Astrocyte (in vitro differentiated cells and primary cell): ENCODE measurements around the gene ERG. TPM values are rescaled to one million over a fixed set of nuclear protein-coding genes. Genes with fewer than 3 reads are reported as not detected.
A peak's percentile ranks its signal among the peaks of the same experiment; 100 is the strongest.

Source experiments
- DNase-seq: peaks from one replicate; pipeline ENCODE4 v3.0.0-alpha.2; 2010; ENCODE audit warnings: low read depth
- FAIRE-seq: peaks from 2 replicates; lab custom pipeline; 2011; peaks lifted over from hg19 to GRCh38; lab: Jason Lieb, UNC
- H2AFZ ChIP-seq: 2 replicates; pipeline ENCODE4 v1.6.0; 2012; ENCODE audit warnings: low read depth, low read length, inconsistent platforms
- H3K27ac ChIP-seq: 2 replicates; pipeline ENCODE4 v1.5.1; 2011; ENCODE audit warnings: low read depth, low read length, inconsistent platforms
- H3K27me3 ChIP-seq: 2 replicates; pipeline ENCODE4 v1.6.0; 2011; ENCODE audit warnings: low read length, inconsistent platforms; ENCODE audit not compliant: insufficient read depth
- H3K36me3 ChIP-seq: 2 replicates; pipeline ENCODE4 v1.5.1; 2011; ENCODE audit warnings: low read length, inconsistent platforms; ENCODE audit not compliant: insufficient read depth
- H3K4me1 ChIP-seq: 2 replicates; pipeline ENCODE4 v1.5.1; 2011; ENCODE audit warnings: low read length, inconsistent platforms; ENCODE audit not compliant: insufficient read depth
- H3K4me2 ChIP-seq: 2 replicates; pipeline ENCODE4 v1.6.0; 2012; ENCODE audit warnings: low read length, inconsistent platforms
- H3K4me3 ChIP-seq: 2 replicates; pipeline ENCODE4 v1.5.1; 2011; ENCODE audit warnings: low read depth, mild to moderate bottlenecking, low read length, inconsistent platforms; ENCODE audit not compliant: insufficient read depth
- H3K79me2 ChIP-seq: 2 replicates; pipeline ENCODE4 v1.6.0; 2012; ENCODE audit warnings: mild to moderate bottlenecking, low read length, inconsistent platforms; ENCODE audit not compliant: insufficient read depth
- H3K9ac ChIP-seq: 2 replicates; pipeline ENCODE4 v1.6.0; 2012; ENCODE audit warnings: mild to moderate bottlenecking, low read length, inconsistent platforms
- H3K9me3 ChIP-seq: 2 replicates; pipeline ENCODE4 v1.5.1; 2012; ENCODE audit warnings: low read depth, mild to moderate bottlenecking, low read length, inconsistent platforms; ENCODE audit not compliant: insufficient read depth
- H4K20me1 ChIP-seq: 2 replicates; pipeline ENCODE4 v1.6.0; 2012; ENCODE audit warnings: low read length, inconsistent platforms; ENCODE audit not compliant: insufficient read depth
- H3K27ac Mint-ChIP-seq: one replicate; pipeline ENCODE4 v1.8.0; 2021; ENCODE audit warnings: mild to moderate bottlenecking, mixed read lengths; ENCODE audit not compliant: unreplicated experiment
- H3K27me3 Mint-ChIP-seq: one replicate; pipeline ENCODE4 v1.8.0; 2021; ENCODE audit warnings: low read depth, mixed read lengths; ENCODE audit not compliant: unreplicated experiment
- H3K36me3 Mint-ChIP-seq: one replicate; pipeline ENCODE4 v1.8.0; 2021; ENCODE audit warnings: low read depth, mixed read lengths; ENCODE audit not compliant: unreplicated experiment
- H3K4me1 Mint-ChIP-seq: one replicate; pipeline ENCODE4 v1.8.0; 2021; ENCODE audit warnings: low read depth, mixed read lengths; ENCODE audit not compliant: unreplicated experiment
- H3K4me3 Mint-ChIP-seq: one replicate; pipeline ENCODE4 v1.8.0; 2021; ENCODE audit warnings: mild to moderate bottlenecking, moderate library complexity, mixed read lengths; ENCODE audit not compliant: unreplicated experiment
- H3K9me3 Mint-ChIP-seq: one replicate; pipeline ENCODE4 v1.8.0; 2021; ENCODE audit warnings: mild to moderate bottlenecking, mixed read lengths; ENCODE audit not compliant: unreplicated experiment
- CTCF ChIP-seq: IDR thresholded peaks from 2 replicates; pipeline ENCODE4 v1.5.1; 2011; ENCODE audit warnings: low read depth, mild to moderate bottlenecking, inconsistent platforms, low read length, moderate library complexity; ENCODE audit not compliant: insufficient read depth
- EZH2 ChIP-seq: IDR thresholded peaks from 2 replicates; pipeline ENCODE4 v1.6.1; 2012; ENCODE audit warnings: mild to moderate bottlenecking, low read length, inconsistent platforms; ENCODE audit not compliant: insufficient read depth
- total RNA-seq: library from RNA; stranded (reverse); gene quantifications from 2 replicates; pipeline ENCODE4 v1.2.1, GENCODE V29; 2021

ERG gene
- total RNA-seq, 1 donor from 2014 or later = 0.84 TPM

- no peak for DNase-seq
- FAIRE-seq = no peak
- no peaks in the 10 kb centered on the region for H4K20me1 ChIP-seq
- H3K27ac ChIP-seq = peak overlapping the region; percentile 18
- H3K9ac ChIP-seq = no peak overlapping the region
- TF ChIP-seq CTCF (no peak), EZH2 (no peak)
- Mint-ChIP-seq H3K27ac (peak overlapping the region; percentile 49), H3K9me3 (no peaks in the 10 kb centered on the region), H3K4me1 (peaks cover 21% of the 10 kb centered on the region), H3K27me3 (no peaks in the 10 kb centered on the region), H3K4me3 (no peak overlapping the region), H3K36me3 (no peaks in the 10 kb centered on the region)
- H3K36me3 ChIP-seq = no peaks in the 10 kb centered on the region
- peaks cover 6% of the 10 kb centered on the region for H3K4me1 ChIP-seq
- H3K79me2 ChIP-seq = no peaks in the 10 kb centered on the region
- H3K4me3 ChIP-seq = no peak overlapping the region
- no peak overlapping the region for H2AFZ ChIP-seq
- H3K4me2 ChIP-seq = no peak overlapping the region
- no peaks in the 10 kb centered on the region for H3K27me3 ChIP-seq
- H3K9me3 ChIP-seq = no peaks in the 10 kb centered on the region
These were observed 109.5 kb downstream of the ERG start for GRCh38 chr21:38388647-38389353.

GRCh38 chr21:38388203-38388602 is 110.1 kb downstream of the ERG start:
- no peaks in the 10 kb centered on the region for H3K79me2 ChIP-seq
- no peak overlapping the region for H3K4me3 ChIP-seq
- Mint-ChIP-seq H3K4me1 (peaks cover 21% of the 10 kb centered on the region), H3K27ac (peak overlapping the region; percentile 49), H3K36me3 (no peaks in the 10 kb centered on the region), H3K27me3 (no peaks in the 10 kb centered on the region), H3K9me3 (no peaks in the 10 kb centered on the region), H3K4me3 (no peak overlapping the region)
- H4K20me1 ChIP-seq = no peaks in the 10 kb centered on the region
- FAIRE-seq (no peak), DNase-seq (peak; percentile 30)
- no peak overlapping the region for H3K4me2 ChIP-seq
- TF ChIP-seq EZH2 = no peak
- TF ChIP-seq CTCF = no peak
- H3K9ac ChIP-seq = no peak overlapping the region
- no peaks in the 10 kb centered on the region for H3K9me3 ChIP-seq
- no peaks in the 10 kb centered on the region for H3K36me3 ChIP-seq
- no peaks in the 10 kb centered on the region for H3K27me3 ChIP-seq
- no peak overlapping the region for H2AFZ ChIP-seq
- H3K27ac ChIP-seq = no peak overlapping the region
- peaks cover 6% of the 10 kb centered on the region for H3K4me1 ChIP-seq

- TF ChIP-seq EZH2 (no peak), CTCF (no peak)
- Mint-ChIP-seq H3K4me1 (peaks cover 17% of the 10 kb centered on the region), H3K27me3 (peaks cover 4% of the 10 kb centered on the region), H3K27ac (peak overlapping the region; percentile 83), H3K9me3 (peaks cover 2% of the 10 kb centered on the region), H3K4me3 (no peak overlapping the region), H3K36me3 (no peaks in the 10 kb centered on the region)
- Histone ChIP-seq H3K79me2 (no peaks in the 10 kb centered on the region), H3K9me3 (no peaks in the 10 kb centered on the region), H3K36me3 (no peaks in the 10 kb centered on the region), H4K20me1 (no peaks in the 10 kb centered on the region), H3K4me3 (no peak overlapping the region), H2AFZ (no peak overlapping the region), H3K9ac (no peak overlapping the region), H3K4me2 (peak overlapping the region; percentile 6), H3K27ac (no peak overlapping the region), H3K27me3 (no peaks in the 10 kb centered on the region), H3K4me1 (peaks cover 6% of the 10 kb centered on the region)
- DNase-seq = peak; percentile 26
- no peak for FAIRE-seq
These were observed 111.3 kb downstream of the ERG start for GRCh38 chr21:38386967-38387366.
